ENCODE results near the gene POC1A.

- TF ChIP-seq CTCF (IDR thresholded peaks at IDR 0.05) (no peak), POLR2AphosphoS5 (IDR thresholded peaks at IDR 0.05) (no peak)
Measured at GRCh38 chr3:52141751-52142150, 12.5 kb downstream of the POC1A start.

All from upper lobe of left lung (tissue), 4 donors.